ENCODE data around the gene LAMA2. TPM values are rescaled to one million over a fixed set of nuclear protein-coding genes. Genes with fewer than 3 reads are reported as not detected.

LAMA2 gene
- total RNA-seq, 1 experiment from 2014 or later: 8.2 TPM

GRCh38 chr6:129280749-129281148 lies 397.8 kb downstream of the LAMA2 start:
- Histone ChIP-seq H3K79me2 (ENCODE audit: insufficient read depth, low read length) (no peaks in the 10 kb centered on the region), H4K20me1 (ENCODE audit: insufficient read depth) (no peaks in the 10 kb centered on the region), H3K4me3 (replicated peaks in 1 of 2; ENCODE audit: low read depth in 1 of 2, low read length in 2 of 2) (no peak overlapping the region), H3K4me2 (ENCODE audit: low read length) (no peak overlapping the region), H3K4me1 (ENCODE audit: control insufficient read depth in 1 of 2, insufficient read depth in 2 of 2, low read length in 2 of 2) (no peaks in the 10 kb centered on the region), H3K9me3 (ENCODE audit: control insufficient read depth in 1 of 2, insufficient read depth in 1 of 2, low read depth in 1 of 2, low read length in 2 of 2) (no peaks in the 10 kb centered on the region), H3K9me2 (ENCODE audit: insufficient read depth) (no peaks in the 10 kb centered on the region), H3K27me3 (ENCODE audit: insufficient read depth, low read length) (no peaks in the 10 kb centered on the region), H2AFZ (ENCODE audit: low read depth, low read length, poor library complexity, severe bottlenecking) (no peak overlapping the region), H3K9ac (ENCODE audit: low read length) (no peak overlapping the region), H3K36me3 (ENCODE audit: control insufficient read depth in 1 of 2, insufficient read depth in 2 of 2, low read length in 2 of 2) (no peaks in the 10 kb centered on the region), H3K27ac (ENCODE audit: low read depth, low read length) (no peak overlapping the region)
- intact Hi-C loops (cut with micrococcal nuclease): no loop called here
- DNase-seq (ENCODE audit: low read depth, low spot score) (no peak), ATAC-seq (no peak)
- ChIA-PET POLR2A (no interaction called here), CTCF (no interaction called here), RAD21 (ENCODE audit: low non-redundant PET in 1 of 2, low total read pairs in 2 of 2, uncharacterized antibody in 2 of 2, unreplicated experiment in 2 of 2) (no interaction called here)
- no TSS peak for BruUV-seq (replicated peaks)
- TF ChIP-seq CBX3 (IDR thresholded peaks at IDR 0.05; ENCODE audit: low read depth) (no peak), ZNF274 (IDR thresholded peaks at IDR 0.05; ENCODE audit: low read depth, low read length) (no peak), CEBPB (IDR thresholded peaks at IDR 0.05; ENCODE audit: low read depth) (no peak), ZFX (IDR thresholded peaks at IDR 0.05) (no peak), EZH2 (IDR thresholded peaks at IDR 0.05) (no peak)

GRCh38 chr6:129281168-129281796 lies 398.3 kb downstream of the LAMA2 start:
- Histone ChIP-seq H3K9ac (ENCODE audit: low read length) (no peak overlapping the region), H3K4me3 (replicated peaks in 1 of 2; ENCODE audit: low read depth in 1 of 2, low read length in 2 of 2) (no peak overlapping the region), H3K4me2 (ENCODE audit: low read length) (no peak overlapping the region), H3K27me3 (ENCODE audit: insufficient read depth, low read length) (no peaks in the 10 kb centered on the region), H3K9me2 (ENCODE audit: insufficient read depth) (no peaks in the 10 kb centered on the region), H3K4me1 (ENCODE audit: control insufficient read depth in 1 of 2, insufficient read depth in 2 of 2, low read length in 2 of 2) (no peaks in the 10 kb centered on the region), H3K36me3 (ENCODE audit: control insufficient read depth in 1 of 2, insufficient read depth in 2 of 2, low read length in 2 of 2) (no peaks in the 10 kb centered on the region), H3K79me2 (ENCODE audit: insufficient read depth, low read length) (no peaks in the 10 kb centered on the region), H2AFZ (ENCODE audit: low read depth, low read length, poor library complexity, severe bottlenecking) (no peak overlapping the region), H4K20me1 (ENCODE audit: insufficient read depth) (no peaks in the 10 kb centered on the region), H3K27ac (ENCODE audit: low read depth, low read length) (no peak overlapping the region), H3K9me3 (ENCODE audit: control insufficient read depth in 1 of 2, insufficient read depth in 1 of 2, low read depth in 1 of 2, low read length in 2 of 2) (no peaks in the 10 kb centered on the region)
- POLR2A ChIA-PET: no interaction called here
- CTCF ChIA-PET: no interaction called here
- no TSS peak for BruUV-seq (replicated peaks)
- intact Hi-C loops (cut with micrococcal nuclease): no loop called here
- DNase-seq (ENCODE audit: low read depth, low spot score): no peak
- ATAC-seq: no peak
- RAD21 ChIA-PET (ENCODE audit: low non-redundant PET in 1 of 2, low total read pairs in 2 of 2, uncharacterized antibody in 2 of 2, unreplicated experiment in 2 of 2): no interaction called here
- no peak for TF ChIP-seq MAX (IDR thresholded peaks at IDR 0.05)
